Activated CD4-positive, alpha-beta T cell treated with anti-CD3 and anti-CD28 coated beads for 4 hours (primary cell): Measurements from ENCODE around the gene PDGFC.
"Not testable (repeated sequence)": the region's sequence is repeated elsewhere in the genome, so short reads cannot be mapped to it uniquely, and the experiment has no call there.

Experiments
- DNase-seq, 2 donors: peaks; one replicate each; pipeline ENCODE4 v3.0.0-alpha.2; 2020

Gene PDGFC

DNA sequence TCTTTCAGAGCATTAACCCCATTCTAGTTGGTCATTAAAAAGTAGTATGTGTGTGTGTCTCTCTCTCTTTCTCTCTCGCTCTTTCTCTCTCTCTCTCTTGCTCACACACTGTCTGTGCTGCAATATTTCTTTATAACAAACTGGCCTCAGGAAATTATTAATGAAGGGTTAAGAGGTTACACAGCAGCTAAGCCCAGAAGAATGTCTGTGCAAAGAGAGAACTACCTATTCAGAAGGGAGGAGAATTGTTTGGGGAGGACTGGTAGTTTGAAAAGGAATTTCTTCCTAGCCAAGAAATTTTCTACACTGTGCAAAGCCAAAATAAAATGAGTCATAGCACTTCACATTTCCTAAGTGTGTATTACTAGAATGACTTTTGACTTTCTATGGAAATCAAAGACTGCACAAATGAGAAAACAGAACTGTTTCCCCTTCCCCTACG, 22.2 kb downstream of the PDGFC start:
- no peak for DNase-seq

DNA sequence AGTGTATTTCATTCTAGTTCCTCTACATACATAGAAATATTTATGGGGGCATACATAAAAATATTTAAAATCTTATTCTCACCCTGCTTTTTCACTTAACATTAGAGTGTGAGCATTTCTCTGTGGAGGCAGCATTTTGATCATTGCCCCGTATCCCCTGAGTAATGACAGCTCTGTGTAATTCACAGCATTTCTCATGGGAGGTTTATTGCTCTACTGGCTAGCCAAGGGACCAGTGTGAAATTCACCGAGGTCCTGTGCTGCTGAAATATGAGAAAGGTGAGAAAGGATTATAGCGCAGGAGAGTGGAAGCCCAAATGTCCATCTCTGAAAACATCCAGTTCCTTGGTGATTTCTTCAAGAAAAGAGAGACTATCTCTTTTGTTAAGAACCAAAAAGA, 22.9 kb downstream of the PDGFC start:
- no peak for DNase-seq

DNA sequence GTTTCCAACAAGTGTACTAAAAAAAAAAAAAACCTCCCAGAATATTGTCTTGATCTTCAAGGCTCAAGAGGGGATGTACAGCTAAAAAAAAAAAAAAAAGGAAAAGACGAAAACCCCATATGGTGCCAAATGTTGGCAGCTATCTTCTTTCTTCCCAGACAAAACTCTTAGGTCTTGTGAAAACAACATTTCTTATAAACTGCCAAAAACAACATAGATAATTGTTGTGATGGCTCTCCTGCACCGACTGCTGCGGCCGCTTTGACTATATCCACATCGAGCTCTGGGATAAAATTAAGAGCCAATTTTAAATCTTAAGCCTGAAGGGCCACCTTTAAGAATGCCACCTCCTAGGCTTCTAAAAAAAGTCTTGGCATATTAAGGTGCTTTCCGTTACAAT, 23.5 kb downstream of the PDGFC start:
- DNase-seq: no peak

DNA sequence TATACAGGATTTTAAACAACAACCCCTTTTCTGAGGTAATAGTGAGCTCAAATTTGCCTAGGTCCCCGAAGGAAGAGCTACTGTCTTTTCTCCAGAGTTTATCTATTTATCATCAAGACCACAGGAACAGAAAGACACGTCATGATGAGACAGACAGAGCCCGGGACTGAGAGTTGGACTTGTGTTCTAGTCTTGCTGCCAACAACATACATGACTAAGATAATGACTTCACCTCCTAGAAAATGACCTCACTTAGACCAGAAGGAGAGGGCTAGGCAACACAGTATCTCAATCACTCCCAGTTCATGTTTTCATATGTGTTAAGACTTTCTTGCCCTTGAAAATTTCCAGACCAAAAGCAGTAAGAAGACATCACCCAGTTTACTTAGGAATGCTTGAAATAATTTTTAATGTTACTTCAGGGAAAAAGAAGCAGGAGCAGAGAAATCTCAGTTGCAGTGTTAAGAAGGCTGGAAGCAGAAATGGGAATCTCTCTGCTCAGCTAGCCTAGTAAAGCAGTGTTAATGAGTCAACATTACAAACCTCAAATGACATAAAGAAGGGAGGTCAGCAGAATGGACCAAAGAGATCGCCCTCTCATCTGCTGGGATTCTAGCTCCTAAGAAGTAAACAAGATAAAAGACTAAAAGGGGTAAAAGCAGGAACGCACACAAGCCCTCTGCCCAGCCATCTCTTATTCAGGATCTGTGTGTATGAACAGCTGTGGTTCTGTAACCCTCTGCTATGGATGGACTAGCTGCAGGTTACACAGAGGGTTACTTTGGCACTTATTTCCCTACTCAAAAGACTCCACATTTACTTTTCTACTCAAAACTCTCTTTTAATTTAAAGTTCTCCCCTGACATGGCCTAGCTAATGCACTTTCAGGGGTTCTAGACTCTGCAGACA, 24.8 kb downstream of the PDGFC start:
- no peak for DNase-seq

DNA sequence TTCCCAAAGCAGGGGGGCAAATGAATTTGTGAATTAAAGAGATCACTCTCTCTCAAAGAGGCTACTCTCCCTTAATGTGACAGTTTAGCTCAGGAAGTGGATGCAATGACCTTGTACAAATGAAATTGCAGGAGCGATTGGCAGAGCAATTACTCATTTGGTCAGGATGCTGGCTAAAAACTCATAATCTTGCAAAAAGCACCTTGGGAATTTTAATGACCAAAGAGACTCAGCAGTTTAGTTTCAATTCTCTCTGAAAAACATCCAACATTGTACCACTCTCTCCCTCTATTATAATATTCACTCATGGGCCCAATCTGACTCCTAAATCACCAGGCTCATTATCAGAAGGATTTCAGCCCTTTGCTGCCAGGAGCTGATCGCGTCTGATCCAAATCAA, 26.1 kb downstream of the PDGFC start:
- no peak for DNase-seq

DNA sequence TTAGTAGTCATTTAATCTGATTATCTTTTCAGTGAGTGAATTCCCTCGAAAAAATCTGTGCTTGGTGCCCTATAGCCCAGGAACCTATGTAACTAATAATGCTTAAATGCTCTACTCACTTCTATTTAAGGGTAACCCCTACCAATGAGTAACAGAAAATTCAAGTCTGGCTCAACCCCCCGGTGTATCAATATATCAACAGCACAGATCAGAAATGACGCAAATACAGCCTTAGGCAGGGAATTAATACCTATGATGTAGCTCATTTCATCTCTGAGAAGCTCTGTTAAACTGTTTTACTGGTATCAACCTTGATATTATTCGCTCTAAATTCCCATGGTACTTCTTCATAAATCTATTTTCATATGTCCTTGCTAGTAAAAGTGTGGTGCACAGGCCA, 28.6 kb downstream of the PDGFC start:
- DNase-seq: no peak

DNA sequence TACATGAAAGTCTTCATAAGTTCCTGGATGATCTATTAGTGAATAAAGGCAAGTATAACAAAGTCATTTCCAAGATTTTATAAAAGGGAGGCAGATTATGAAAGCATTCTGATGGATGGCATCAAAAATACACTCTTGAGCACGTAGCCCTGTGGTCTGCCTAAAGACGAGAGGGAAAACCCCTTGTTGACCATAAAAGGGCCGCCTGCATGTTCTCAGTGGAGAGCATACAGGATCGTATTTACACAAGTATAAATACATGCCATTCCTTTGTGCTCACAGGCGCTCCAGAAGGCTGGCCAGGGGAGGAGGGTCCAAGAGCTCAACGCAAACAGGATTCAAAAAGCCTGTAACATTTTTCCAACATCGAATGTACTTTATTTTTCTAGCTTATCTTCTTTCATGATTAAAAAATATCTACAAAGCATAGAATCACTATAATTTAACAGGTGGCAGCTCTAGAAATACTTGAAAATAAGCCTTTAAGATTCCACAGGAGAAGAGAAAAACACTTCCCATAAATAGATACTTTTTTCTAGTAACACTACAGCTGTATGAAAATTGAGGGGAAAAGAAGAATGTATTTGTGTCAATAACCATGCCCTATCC, 29.6 kb downstream of the PDGFC start:
- no peak for DNase-seq

DNA sequence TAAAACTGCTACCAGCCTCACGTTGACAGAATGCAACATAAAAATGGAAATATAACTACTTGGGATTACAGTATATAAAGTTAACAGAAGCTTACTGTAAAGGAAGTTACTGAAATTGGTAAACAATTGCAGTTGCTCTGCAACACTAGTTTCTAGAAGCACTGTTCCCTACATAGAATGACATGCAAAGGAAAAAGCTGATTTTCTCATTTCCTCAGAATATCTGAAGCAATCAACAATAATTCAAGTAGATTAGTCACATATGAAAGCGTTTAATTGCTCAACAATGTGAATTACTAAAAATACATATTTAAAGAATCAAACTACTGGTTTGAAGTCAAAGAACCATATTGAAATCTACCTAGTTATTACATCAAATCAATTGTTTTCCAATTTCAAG, 31.8 kb downstream of the PDGFC start:
- DNase-seq: no peak

DNA sequence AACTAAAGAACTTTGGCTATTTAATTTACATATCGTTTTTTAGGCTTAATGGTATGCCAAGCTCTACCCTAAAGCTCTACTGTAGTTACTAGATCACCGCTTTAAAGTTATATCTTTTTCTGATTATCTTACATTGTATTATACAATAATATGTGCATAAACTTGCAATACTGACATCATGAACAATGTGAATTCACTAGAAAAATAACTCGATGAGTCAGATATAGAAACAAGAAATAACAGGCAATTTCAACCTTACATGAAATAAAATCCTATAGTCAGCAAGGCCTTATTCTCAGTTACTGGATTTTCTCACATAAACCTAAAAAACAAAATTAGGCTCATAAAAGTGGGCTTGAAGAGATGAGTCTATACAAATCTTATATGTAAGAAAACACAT, 32.5 kb downstream of the PDGFC start:
- no peak for DNase-seq

DNA sequence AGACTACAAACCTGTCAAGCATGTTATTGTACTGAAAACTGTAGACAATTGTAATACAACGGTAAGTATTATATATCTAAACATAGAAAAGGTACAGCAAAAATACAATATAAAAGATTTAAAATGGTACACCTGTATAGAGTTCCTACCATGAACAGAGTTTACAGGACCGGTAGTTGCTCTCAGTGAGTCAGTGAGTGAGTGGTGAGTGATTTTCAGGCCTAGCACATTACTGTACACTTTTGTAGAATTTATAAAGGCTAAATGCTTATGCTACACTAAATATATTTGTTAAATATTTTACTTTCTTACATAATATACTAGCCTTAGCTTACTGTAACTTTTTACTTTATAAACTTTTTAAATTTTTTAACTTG, 37.4 kb downstream of the PDGFC start:
- no peak for DNase-seq

DNA sequence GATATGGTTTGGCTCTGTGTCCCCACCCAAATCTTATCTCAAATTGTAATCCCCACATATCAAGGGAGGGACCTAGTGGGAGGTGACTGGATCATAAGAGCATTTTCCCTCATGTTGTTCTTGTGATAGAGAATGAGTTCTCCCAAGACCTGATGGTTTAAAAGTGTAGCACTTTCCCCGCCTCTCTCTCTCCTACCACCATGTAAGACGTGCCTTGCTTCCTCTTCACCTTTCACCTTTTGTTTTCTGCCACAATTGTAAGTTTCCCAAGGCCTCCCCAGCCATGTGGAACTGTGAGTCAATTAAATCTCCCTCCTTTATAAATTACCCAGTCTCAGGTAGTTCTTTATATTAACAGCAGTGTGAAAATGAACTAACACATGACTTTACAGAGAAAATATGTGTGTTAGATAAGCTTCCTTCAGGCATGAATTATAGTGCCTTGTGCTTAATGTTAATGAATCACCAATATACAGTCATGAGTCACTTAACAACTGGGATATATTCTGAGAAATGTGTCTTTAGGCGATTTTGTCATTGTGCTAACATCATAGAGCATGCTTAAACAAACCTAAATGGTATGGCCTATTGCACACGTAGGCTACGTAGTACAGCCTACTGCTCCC, 37.9 kb downstream of the PDGFC start:
- no peak for DNase-seq

DNA sequence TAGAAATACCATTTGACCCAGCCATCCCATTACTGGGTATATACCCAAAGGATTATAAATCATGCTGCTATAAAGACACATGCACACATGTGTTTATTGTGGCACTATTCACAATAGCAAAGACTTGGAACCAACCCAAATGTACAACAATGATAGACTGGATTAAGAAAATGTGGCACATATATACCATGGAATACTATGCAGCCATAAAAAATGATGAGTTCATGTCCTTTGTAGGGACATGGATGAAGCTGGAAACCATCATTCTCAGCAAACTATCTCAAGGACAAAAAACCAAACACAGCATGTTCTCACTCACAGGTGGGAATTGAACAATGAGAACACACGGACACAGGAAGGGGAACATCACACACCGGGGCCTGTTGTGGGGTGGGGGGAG, 39.2 kb downstream of the PDGFC start:
- DNase-seq: not testable (repeated sequence)

DNA sequence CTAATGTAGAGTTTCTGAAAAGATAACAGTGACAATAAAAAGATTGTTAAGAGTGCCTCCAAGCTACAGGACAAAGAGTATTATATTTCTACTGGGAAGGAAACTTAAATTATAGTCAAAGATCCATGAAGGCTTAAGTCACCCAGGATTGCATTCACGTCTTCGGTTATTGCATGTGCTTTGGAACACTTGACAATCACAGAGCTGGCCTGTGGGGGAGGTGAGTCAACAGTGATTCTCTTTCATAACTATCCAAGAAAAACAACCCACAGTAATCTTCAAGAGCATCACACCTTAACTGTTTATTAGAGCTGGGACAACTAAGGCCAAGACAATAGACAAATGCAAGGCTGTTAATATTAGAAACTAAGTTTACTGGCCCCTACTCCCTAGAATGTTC, 40.3 kb downstream of the PDGFC start:
- DNase-seq: no peak

DNA sequence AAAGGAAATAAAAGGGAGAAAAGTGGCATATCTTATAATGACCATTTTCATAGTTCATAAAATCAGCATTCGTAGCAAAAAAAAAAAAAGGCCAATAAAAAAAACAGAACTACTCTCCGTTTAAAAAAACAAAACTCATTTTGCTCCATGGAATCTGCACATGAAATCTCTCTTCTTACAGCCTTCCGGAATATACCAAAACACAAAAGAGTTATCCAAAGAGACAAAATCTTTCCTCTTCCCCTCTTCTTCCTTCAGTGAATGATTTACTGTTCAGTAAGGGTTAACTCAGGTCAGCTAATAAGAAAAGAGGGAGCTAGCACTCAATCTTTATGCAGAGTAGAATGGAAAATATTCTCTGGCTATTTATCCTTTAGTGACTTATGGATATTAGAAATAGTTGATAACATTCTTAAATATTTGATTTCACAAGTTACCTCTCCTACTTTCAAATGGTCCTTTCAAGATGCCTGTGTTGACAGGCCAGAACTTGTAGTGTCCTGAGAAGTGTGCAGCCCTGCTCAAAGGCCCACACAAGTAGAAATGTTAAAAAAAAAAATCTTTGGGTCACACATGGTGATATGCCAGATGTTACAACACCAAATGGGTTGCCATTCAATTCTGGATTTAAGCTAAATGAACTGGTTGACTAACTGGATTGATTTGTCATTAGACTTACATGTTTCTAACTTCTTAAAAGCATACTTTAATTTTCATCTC, 42.1 kb downstream of the PDGFC start:
- DNase-seq: no peak

DNA sequence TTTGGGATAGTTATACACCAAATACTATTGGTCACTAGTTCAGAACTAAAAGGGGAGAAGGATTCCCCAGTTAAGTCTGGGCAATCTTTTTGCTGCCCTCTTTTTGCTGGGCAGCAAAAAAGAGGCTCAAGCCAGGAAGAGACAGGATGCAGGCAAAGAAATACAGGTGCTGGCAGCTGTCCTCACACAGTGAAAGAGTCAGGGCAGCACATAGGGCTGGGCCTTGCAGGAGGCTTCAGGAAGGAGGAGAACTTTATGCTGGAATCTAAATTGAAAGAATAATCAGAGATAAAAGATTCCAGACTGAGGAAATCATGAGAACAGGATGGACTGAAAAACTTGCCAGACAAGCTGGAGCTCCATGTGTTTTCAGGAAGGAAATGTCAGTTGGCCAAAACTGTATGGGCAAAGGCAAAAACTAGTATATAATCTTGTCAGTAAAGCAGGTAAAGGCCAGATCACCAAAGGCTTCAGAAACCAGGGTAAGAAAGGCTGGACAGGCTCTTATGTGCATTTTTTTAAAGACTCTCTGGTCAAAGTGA, 46.8 kb downstream of the PDGFC start:
- DNase-seq: no peak

DNA sequence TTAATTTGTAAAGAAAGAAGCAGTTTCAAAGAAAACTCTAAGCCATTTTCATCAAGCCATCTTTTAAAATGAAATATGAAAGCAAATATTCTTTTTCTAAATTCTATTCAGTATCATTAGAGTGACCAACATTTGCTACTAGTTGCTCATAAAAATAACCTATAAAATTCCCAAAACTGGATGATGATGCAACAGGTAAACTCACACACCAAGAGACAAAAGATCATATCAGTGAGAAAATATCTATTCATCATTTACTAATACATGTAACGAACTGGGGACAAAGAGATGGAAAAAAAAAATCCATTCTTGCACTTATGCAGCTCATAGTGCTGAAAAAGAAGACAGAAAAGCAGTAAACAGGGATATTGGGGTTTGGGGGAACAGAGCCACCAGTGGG, 48.1 kb downstream of the PDGFC start:
- no peak for DNase-seq

DNA sequence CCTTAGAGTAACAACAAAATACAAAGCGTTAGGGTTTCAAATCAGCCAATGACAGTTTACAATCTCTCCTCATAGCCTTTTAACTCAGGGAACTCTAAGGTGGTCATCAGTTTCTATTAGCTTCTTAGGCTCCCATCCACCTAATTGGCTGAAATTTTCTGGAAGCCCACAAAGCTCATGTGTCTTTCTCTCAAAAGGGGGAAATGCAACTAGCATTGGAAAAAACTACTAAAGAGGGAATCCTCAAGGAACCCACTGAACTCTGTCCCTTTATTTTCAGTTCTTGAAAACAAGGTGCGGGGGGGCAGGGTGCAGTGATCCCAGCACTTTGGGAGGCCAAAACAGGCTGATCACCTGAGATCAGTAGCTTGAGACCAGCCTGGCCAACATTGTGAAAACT, 56.4 kb downstream of the PDGFC start:
- DNase-seq: no peak

DNA sequence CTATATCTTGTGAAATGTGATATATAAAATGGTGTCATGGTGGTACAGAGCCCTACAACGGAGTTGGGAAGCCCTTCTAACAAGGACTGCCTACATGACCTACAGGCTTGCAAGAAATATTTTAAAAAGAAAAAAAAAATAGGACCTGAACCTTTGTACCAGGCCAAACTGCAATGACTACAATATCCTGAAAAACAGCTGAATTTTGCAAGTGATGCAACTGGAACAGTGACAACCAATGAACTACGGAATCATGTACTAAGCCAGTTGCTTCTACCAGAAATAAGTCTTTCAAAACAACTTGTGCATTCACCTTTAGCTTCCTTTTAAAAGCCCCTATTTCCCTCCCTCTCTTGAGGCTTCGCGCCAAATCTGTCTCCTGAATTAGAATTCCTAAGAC, 58.4 kb downstream of the PDGFC start:
- DNase-seq: no peak

DNA sequence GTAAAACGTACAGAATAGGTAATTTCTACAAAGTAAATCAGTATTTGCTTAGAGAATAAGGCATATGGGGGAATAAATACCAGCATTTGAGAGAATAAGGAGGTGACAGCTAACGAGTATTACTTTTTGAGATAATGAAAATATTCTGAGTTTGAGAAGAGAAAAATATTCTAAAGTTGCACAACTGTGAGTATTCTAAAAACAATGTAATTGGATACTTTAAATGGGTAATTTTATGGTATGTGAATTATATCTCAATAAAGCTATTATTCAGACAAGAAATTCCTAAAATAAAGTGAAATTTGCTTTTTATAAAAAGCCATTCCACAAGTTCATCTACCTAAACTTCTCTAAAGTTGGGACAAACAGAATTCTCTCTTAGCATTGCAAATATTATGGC, 62.6 kb downstream of the PDGFC start:
- DNase-seq: no peak

DNA sequence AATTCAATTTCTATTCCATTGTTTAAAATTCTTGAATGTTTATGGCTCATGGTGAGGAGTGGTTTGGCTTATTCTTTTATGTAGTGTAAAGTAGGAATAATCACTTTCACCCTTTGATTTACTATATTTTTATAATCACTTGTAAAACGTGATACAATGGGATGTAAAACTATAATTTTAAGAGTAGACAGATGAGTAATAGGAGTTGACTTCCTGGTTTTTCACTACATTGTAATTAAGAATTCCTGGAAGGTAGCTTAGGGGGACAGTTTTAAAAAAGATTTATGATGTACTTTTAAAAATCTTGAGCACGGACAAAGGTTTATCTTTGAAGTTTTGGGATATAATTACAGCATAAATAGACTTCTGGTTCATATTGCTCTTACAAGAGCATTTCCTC, 65.3 kb downstream of the PDGFC start:
- no peak for DNase-seq

DNA sequence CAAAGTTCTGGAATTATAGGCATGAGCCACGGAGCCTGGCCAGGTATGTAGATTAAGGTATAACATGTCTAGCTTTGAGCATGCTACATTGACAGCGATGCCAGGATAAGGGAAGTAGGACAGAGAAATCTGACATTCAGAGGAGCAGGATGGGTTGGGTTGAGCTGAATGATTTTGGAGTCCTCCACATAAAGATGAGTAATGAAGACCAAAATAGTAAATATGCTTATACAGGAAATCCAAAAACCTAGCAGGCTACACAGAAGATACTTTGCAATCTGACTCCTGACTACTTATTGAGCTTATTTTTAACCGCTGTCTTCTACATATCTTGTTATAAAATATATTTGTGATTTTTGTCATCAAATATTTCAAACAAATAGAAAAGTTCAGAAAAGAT, 69.7 kb downstream of the PDGFC start:
- DNase-seq: no peak

DNA sequence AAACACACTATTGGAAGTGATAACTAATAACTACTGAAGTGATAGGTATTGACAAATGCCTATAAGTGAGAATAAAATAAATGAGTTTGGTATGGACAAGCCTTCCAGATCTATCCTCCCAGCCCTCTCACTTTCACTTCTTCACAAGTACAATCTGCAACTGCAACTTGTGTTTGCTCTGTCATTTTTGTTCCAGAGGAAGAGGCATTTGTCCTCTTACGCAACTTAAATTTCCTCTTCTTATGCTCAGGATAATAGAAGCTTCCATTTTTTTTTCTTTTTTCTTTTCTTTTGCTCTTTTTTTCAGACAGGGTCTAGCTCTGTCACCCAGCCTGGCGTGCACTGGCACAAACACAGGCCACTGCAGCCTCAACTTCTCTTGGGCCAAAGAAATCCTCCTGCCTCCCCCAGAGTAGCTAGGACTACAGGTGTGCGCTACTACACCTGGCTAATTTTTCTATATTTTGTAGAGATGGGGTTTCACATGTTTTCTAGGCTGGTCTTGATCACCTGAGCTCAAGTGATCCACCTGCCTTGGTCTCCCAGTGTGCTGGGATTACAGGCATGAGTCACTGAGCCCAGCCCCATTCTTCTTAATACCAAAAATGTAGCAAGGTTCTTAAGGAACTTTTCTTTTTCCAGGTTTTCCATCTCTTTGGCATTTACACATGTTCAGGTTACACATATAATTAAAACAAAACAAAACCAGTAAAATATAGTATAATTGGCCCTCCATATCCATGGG, 73.1 kb downstream of the PDGFC start:
- DNase-seq: no peak

DNA sequence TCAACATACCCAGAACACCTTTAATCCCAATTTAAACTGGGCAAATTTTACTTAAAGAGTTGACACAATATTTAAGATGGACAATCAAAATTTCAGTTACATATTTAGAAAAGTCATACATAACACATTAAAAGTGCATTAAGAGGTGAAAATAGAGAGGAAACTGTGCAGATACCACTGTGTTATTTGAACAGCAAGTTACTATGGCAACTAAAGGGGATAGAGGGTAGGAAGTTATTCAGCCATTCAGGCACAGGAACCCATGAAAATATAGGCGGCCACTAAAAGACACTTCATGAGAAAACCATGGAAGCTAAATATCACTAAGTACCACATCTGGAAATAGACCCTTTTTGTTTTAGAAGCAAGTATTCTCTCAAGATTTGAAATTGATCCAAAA, 75.1 kb downstream of the PDGFC start:
- DNase-seq: no peak
